SK-N-SH (cell line): Measurements from ENCODE around the gene RPA1.

Experiments used
- POLR2AphosphoS5 ChIP-seq: IDR thresholded peaks from 2 replicates; pipeline ENCODE4 v1.6.1; 2012; ENCODE audit warnings: low read depth, low read length
- RAD21 ChIP-seq: IDR thresholded peaks from 2 replicates; pipeline ENCODE4 v1.6.1; 2012; ENCODE audit warnings: mild to moderate bottlenecking, low read length
- SIN3A ChIP-seq: IDR thresholded peaks from 2 replicates; pipeline ENCODE4 v1.6.1; 2012; ENCODE audit warnings: low read depth, mild to moderate bottlenecking, low read length, moderate library complexity, borderline replicate concordance
- TF ChIP-seq, protein P1 (sequence below): fragments of 200-600 bp; sonication (generic); IDR thresholded peaks from 2 replicates; pipeline ENCODE4 v1.6.1; 2017; ENCODE audit warnings: antibody characterized with exemption, mild to moderate bottlenecking, moderate library complexity

DNA sequence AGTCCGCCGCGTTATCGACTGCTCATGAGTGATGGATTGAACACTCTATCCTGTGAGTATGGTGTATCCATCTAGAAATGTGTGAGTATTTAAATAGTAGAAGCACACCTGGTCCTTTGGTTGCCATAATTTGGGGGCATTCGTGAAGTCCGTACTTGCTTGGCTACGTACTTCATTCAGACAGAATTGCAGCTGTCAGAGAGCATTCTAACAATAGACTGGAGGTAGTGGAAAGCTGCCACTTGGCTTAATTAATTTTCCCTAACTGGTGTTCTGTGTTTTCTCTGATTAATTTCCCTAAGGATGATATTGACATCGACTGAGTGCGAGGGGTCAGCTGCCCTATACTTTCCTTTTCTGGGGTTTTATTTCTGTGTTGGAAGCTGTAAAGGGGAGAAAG is 14.1 kb downstream of the RPA1 start:
- no peak for TF ChIP-seq POLR2AphosphoS5
- TF ChIP-seq, protein P1, sequence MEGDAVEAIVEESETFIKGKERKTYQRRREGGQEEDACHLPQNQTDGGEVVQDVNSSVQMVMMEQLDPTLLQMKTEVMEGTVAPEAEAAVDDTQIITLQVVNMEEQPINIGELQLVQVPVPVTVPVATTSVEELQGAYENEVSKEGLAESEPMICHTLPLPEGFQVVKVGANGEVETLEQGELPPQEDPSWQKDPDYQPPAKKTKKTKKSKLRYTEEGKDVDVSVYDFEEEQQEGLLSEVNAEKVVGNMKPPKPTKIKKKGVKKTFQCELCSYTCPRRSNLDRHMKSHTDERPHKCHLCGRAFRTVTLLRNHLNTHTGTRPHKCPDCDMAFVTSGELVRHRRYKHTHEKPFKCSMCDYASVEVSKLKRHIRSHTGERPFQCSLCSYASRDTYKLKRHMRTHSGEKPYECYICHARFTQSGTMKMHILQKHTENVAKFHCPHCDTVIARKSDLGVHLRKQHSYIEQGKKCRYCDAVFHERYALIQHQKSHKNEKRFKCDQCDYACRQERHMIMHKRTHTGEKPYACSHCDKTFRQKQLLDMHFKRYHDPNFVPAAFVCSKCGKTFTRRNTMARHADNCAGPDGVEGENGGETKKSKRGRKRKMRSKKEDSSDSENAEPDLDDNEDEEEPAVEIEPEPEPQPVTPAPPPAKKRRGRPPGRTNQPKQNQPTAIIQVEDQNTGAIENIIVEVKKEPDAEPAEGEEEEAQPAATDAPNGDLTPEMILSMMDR = no peak
- TF ChIP-seq RAD21 = no peak
- TF ChIP-seq SIN3A = no peak
